ENCODE data around the gene FUS.

GRCh38 chr16:31181102-31181830 lies 1.3 kb downstream of the FUS start:
- TF ChIP-seq CTCF (IDR thresholded peaks at IDR 0.05; ENCODE audit: insufficient read depth, low read length) (no peak), REST (IDR thresholded peaks at IDR 0.05; ENCODE audit: insufficient replicate concordance, low read depth) (no peak), POLR2AphosphoS5 (IDR thresholded peaks at IDR 0.05; ENCODE audit: low read depth) (no peak)
